Panc1 (cell line): ENCODE measurements around the gene CTDSPL2. TPM values are rescaled to one million over a fixed set of nuclear protein-coding genes. Genes with fewer than 3 reads are reported as not detected.

ENCODE experiments used
- ATAC-seq: fragments of 200-7000 bp; cut with Tn5 transposase; 2 replicates; pipeline ENCODE4 v1.9.1; 2020; ENCODE audit warnings: mild to moderate bottlenecking, moderate library complexity
- BruUV-seq: library from RNA; stranded (reverse); fragments of 400-500 nt; replicated peaks from 2 replicates; lab custom pipeline; 2021; lab: Mats Ljungman, UMichigan
- CTCF ChIA-PET: fragments of 300-600 bp; sonication (Branson Sonifier 250); formaldehyde crosslinking; loops from one replicate; lab custom pipeline; 2022; ENCODE audit warnings: antibody characterized with exemption; lab: Charles Lee
- POLR2A ChIA-PET: fragments of 300-600 bp; sonication (Branson Sonifier 250); formaldehyde crosslinking; loops from one replicate; lab custom pipeline; 2022; ENCODE audit warnings: antibody characterized with exemption; lab: Charles Lee
- DNase-seq: peaks from one replicate; pipeline ENCODE4 v3.0.0-alpha.2; 2010; ENCODE audit warnings: low read depth, low spot score
- H3K27ac ChIP-seq: 2 replicates; pipeline ENCODE4 v1.5.1; 2011; ENCODE audit warnings: mild to moderate bottlenecking, low read length, inconsistent platforms
- H3K27me3 ChIP-seq: fragments of 200-500 bp; sonication (Bioruptor generic); 2 replicates; pipeline ENCODE4 v1.6.0; 2014; ENCODE audit warnings: low read length, inconsistent platforms; ENCODE audit not compliant: control insufficient read depth, insufficient read depth
- H3K36me3 ChIP-seq: fragments of 200-500 bp; sonication (Bioruptor generic); 2 replicates; pipeline ENCODE4 v1.5.1; 2014; ENCODE audit warnings: inconsistent platforms, mild to moderate bottlenecking, low read length, moderate library complexity; ENCODE audit not compliant: control insufficient read depth, insufficient read depth
- H3K4me1 ChIP-seq: 2 replicates; pipeline ENCODE4 v1.5.1; 2011; ENCODE audit warnings: inconsistent platforms, mild to moderate bottlenecking, low read length, moderate library complexity; ENCODE audit not compliant: control insufficient read depth, insufficient read depth
- H3K4me3 ChIP-seq, 2 experiments: 2 replicates each; pipeline ENCODE4 v1.5.1; 2011 to 2012; ENCODE audit warnings: low read depth in 2 of 2, low read length in 2 of 2, mild to moderate bottlenecking in 2 of 2, inconsistent platforms in 1 of 2, moderate library complexity in 1 of 2
- H3K9me3 ChIP-seq: fragments of 200-500 bp; sonication (Bioruptor generic); 2 replicates; pipeline ENCODE4 v1.5.1; 2014; ENCODE audit warnings: low read depth, mild to moderate bottlenecking, inconsistent platforms, low read length, moderate library complexity; ENCODE audit not compliant: control insufficient read depth, insufficient read depth
- CTCF ChIP-seq: fragments of 450-650 bp; IDR thresholded peaks from 2 replicates; pipeline ENCODE4 v1.5.1; 2017; ENCODE audit warnings: mild to moderate bottlenecking
- POLR2AphosphoS5 ChIP-seq: IDR thresholded peaks from 2 replicates; pipeline ENCODE4 v1.6.1; 2012; ENCODE audit warnings: mild to moderate bottlenecking, low read depth, low read length, moderate library complexity
- REST ChIP-seq, 2 experiments: IDR thresholded peaks; 2 replicates each; pipeline ENCODE4 v1.6.1; 2011 to 2012; ENCODE audit warnings: low read depth in 2 of 2, control low read depth in 1 of 2, low read length in 1 of 2, mild to moderate bottlenecking in 1 of 2, moderate library complexity in 1 of 2; ENCODE audit not compliant: insufficient read depth in 1 of 2
- SIN3A ChIP-seq: IDR thresholded peaks from 2 replicates; pipeline ENCODE4 v1.6.1; 2012; ENCODE audit warnings: low read depth, mild to moderate bottlenecking, low read length, moderate library complexity, borderline replicate concordance; ENCODE audit not compliant: insufficient read depth
- TCF7L2 ChIP-seq: IDR thresholded peaks from 2 replicates; pipeline ENCODE4 v1.6.1; 2011; ENCODE audit warnings: mild to moderate bottlenecking, low read depth, low read length, inconsistent platforms
- in situ Hi-C: cut with HindIII; loops from 2 replicates; pipeline ENCODE4 v1.10.0; 2016; ENCODE audit warnings: low sequenced_read_pairs, low pct_unique_long_range_greater_than_20kb
- intact Hi-C: fragments of 100-400 bp; cut with micrococcal nuclease; formaldehyde crosslinking; loops from one replicate; pipeline ENCODE4 v1.10.0; 2022; ENCODE audit not compliant: unreplicated experiment
- total RNA-seq: library from RNA; stranded (reverse); gene quantifications from one replicate; pipeline ENCODE4 v1.2.1, GENCODE V29; 2021; ENCODE audit not compliant: unreplicated experiment

The CTDSPL2 gene
- total RNA-seq, 1 experiment from 2014 or later: 70.6 TPM

- no TSS peak for BruUV-seq
- ATAC-seq: peak; percentile 19
- POLR2A ChIA-PET: no interaction called here
- no peak overlapping the region for H3K27ac ChIP-seq
- no peaks in the 10 kb centered on the region for H3K27me3 ChIP-seq
- peaks cover 4% of the 10 kb centered on the region; the same call in 1 of the 2 replicates for H3K9me3 ChIP-seq
- CTCF ChIA-PET: no interaction called here
- DNase-seq: no peak
- H3K36me3 ChIP-seq: peaks cover 24% of the 10 kb centered on the region
- in situ Hi-C loops (no loop called here), intact Hi-C loops (no loop called here)
- H3K4me1 ChIP-seq: no peaks in the 10 kb centered on the region
- no peak overlapping the region for H3K4me3 ChIP-seq
- TF ChIP-seq CTCF (no peak), REST (IDR thresholded peaks at IDR 0.05; ENCODE audit: insufficient read depth in 1 of 2, low read depth in 2 of 2, low read length in 1 of 2) (no peak), SIN3A (no peak), TCF7L2 (no peak), POLR2AphosphoS5 (no peak; the same call in 1 of the 2 replicates)
Measured at GRCh38 chr15:44565387-44566154, 138.1 kb downstream of the CTDSPL2 start.

GRCh38 chr15:44566155-44566540 is 138.7 kb downstream of the CTDSPL2 start:
- ChIA-PET POLR2A (no interaction called here), CTCF (no interaction called here)
- in situ Hi-C loops (no loop called here), intact Hi-C loops (no loop called here)
- DNase-seq (no peak), ATAC-seq (peak; percentile 13)
- Histone ChIP-seq H3K9me3 (peaks cover 4% of the 10 kb centered on the region; the same call in 1 of the 2 replicates), H3K4me3 (no peak overlapping the region), H3K27me3 (no peaks in the 10 kb centered on the region), H3K27ac (no peak overlapping the region), H3K36me3 (peaks cover 22% of the 10 kb centered on the region), H3K4me1 (no peaks in the 10 kb centered on the region)
- BruUV-seq: no TSS peak
- no peak for TF ChIP-seq REST (IDR thresholded peaks at IDR 0.05; ENCODE audit: insufficient read depth in 1 of 2, low read depth in 2 of 2, low read length in 1 of 2)
- no peak for TF ChIP-seq TCF7L2
- TF ChIP-seq CTCF: no peak
- peak; percentile 47; the same call in 1 of the 2 replicates for TF ChIP-seq POLR2AphosphoS5
- TF ChIP-seq SIN3A: no peak
